ENCODE measurements around the gene TMEM242.

GRCh38 chr6:157361886-157362285, 38.6 kb upstream of the TMEM242 start:
- TF ChIP-seq CTCF (IDR thresholded peaks at IDR 0.05; ENCODE audit: insufficient read depth, low read depth, low read length) (no peak), EZH2 (IDR thresholded peaks at IDR 0.05; ENCODE audit: insufficient read depth, low read length) (no peak)

Data from astrocyte (in vitro differentiated cells and primary cell).